ENCODE measurements around the gene TFDP1. TPM values are rescaled to one million over a fixed set of nuclear protein-coding genes. Genes with fewer than 3 reads are reported as not detected.

Gene TFDP1
- total RNA-seq, 2 donors from 2014 or later: 74.8 to 76.1 TPM

DNA sequence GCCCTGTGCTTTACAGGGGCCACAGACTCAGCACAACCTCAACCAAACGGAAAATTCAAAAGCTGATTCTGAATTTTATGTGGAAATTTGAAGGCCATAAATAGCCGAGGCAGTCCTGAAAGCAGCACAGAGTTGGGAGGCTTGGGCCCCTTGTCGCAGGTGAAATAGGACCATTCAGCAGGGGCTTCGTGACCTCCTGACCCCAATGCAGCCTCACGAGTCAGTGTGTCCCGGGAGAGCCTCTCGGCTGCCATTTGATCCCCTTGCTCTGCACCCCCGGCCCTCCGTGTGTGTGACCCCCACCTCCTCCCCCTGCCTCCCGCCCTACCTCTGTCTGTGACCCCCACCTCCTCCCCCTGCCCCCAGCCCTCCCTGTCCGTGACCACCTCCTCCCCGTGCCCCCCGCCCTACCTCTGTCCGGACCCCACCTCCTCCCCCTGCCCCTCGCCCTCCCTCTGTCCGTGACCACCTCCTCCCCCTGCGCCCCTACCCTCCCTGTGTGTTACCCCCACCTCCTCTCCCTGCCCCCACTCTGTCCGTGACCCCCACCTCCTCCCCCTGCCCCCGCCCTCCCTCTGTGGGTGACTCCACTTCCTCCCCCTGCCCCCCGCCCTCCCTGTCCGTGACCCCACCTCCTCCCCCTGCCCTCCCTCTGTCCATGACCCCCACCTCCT, 41.7 kb upstream of the TFDP1 start:
- Histone ChIP-seq H3K9ac (ENCODE audit: extremely low read depth, low read length, poor library complexity, severe bottlenecking) (no peak overlapping the region), H3K4me1 (ENCODE audit: control insufficient read depth, insufficient read depth, low read length) (no peaks in the 10 kb centered on the region), H3K9me3 (ENCODE audit: control insufficient read depth, low read length) (no peaks in the 10 kb centered on the region), H3K36me3 (ENCODE audit: control insufficient read depth, insufficient read depth, low read length) (peaks cover 12% of the 10 kb centered on the region), H3K4me3 (ENCODE audit: low read length) (no peak overlapping the region), H3K27ac (ENCODE audit: low read depth, low read length) (no peak overlapping the region), H3K27me3 (ENCODE audit: control insufficient read depth, insufficient read depth, low read length, poor library complexity, severe bottlenecking) (no peaks in the 10 kb centered on the region)
- Mint-ChIP-seq H3K27me3 (ENCODE audit: insufficient read depth) (no peaks in the 10 kb centered on the region), H3K4me1 (peaks cover 5% of the 10 kb centered on the region), H3K36me3 (ENCODE audit: low read depth) (peaks cover 54% of the 10 kb centered on the region), H3K9me3 (no peaks in the 10 kb centered on the region), H3K27ac (no peak overlapping the region), H3K4me3 (no peak overlapping the region)
- no peak for TF ChIP-seq CTCF (conservative IDR thresholded peaks at IDR 0.05)
- DNase-seq: no peak
- 87 to 91% methylated on average over 2 to 7 of the region's 21 CpGs for WGBS, 2 experiments (ENCODE audit: insufficient coverage in 1 of 2, insufficient read length in 1 of 2)

DNA sequence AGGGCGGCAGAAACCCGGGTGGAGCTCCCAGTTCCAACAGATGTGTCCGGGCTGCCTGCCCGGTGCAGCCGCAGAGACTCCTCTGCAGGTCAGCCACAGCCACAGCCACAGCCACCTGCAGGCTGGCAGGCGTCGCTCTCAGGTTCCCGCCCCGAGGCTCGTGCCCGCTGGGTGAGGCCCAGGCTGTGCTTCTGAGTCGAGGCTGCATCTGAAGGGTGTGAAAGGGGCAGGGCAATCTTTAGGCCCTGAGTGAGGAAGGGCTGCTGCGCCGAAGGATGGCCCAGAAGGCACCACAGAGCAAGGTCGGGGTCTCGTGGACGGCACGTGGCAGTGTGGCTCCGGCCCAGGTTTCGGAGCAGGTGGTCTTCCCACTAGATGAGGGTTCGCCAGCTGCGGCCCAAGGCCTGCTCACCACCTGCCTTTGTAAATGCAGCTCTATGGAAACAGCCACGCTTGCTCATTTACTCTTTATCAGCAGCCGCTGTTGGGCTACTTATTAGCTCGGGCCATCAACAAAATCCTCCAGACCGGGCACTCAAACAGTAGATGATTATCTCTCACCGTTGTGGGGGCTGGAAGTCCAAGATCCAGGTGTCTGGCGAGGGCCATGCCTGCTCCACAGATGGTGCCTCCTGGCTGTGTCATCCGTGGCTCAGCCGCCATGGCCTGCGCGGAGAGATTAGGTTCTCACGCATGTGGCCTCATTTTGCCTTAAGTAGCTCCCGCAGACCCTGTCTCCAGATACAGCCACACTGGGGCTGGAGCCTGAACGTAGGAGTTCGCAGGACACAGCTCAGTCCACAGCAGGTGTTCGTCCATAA, 40.3 kb upstream of the TFDP1 start:
- peak overlapping the region; percentile 61 for H3K27ac Mint-ChIP-seq

GRCh38 chr13:113544896-113545295, 39.7 kb upstream of the TFDP1 start:
- Histone ChIP-seq H3K9ac (ENCODE audit: extremely low read depth, low read length, poor library complexity, severe bottlenecking) (no peak overlapping the region), H3K4me3 (ENCODE audit: low read length) (no peak overlapping the region), H3K9me3 (ENCODE audit: control insufficient read depth, low read length) (no peaks in the 10 kb centered on the region), H3K27ac (ENCODE audit: low read depth, low read length) (no peak overlapping the region), H3K27me3 (ENCODE audit: control insufficient read depth, insufficient read depth, low read length, poor library complexity, severe bottlenecking) (no peaks in the 10 kb centered on the region), H3K36me3 (ENCODE audit: control insufficient read depth, insufficient read depth, low read length) (peaks cover 24% of the 10 kb centered on the region), H3K4me1 (ENCODE audit: control insufficient read depth, insufficient read depth, low read length) (no peaks in the 10 kb centered on the region)
- no peaks in the 10 kb centered on the region for H3K27me3 Mint-ChIP-seq (ENCODE audit: insufficient read depth)
- no peak for TF ChIP-seq CTCF (conservative IDR thresholded peaks at IDR 0.05)
- peaks cover 5% of the 10 kb centered on the region for H3K4me1 Mint-ChIP-seq
- peak overlapping the region; percentile 61 for H3K27ac Mint-ChIP-seq
- WGBS, 2 experiments (ENCODE audit: insufficient coverage in 1 of 2, insufficient read length in 1 of 2): 91 to 96% methylated on average over 4 to 10 of the region's 10 CpGs
- H3K9me3 Mint-ChIP-seq: no peaks in the 10 kb centered on the region
- no peak for DNase-seq
- H3K36me3 Mint-ChIP-seq (ENCODE audit: low read depth): peaks cover 44% of the 10 kb centered on the region
- H3K4me3 Mint-ChIP-seq: no peak overlapping the region

More for the DNA sequence above, 40.3 kb upstream of the TFDP1 start:
- Mint-ChIP-seq H3K4me3 (no peak overlapping the region), H3K4me1 (peaks cover 5% of the 10 kb centered on the region), H3K9me3 (no peaks in the 10 kb centered on the region), H3K36me3 (ENCODE audit: low read depth) (peaks cover 45% of the 10 kb centered on the region), H3K27me3 (ENCODE audit: insufficient read depth) (no peaks in the 10 kb centered on the region)
- Histone ChIP-seq H3K9me3 (ENCODE audit: control insufficient read depth, low read length) (no peaks in the 10 kb centered on the region), H3K4me1 (ENCODE audit: control insufficient read depth, insufficient read depth, low read length) (no peaks in the 10 kb centered on the region), H3K4me3 (ENCODE audit: low read length) (no peak overlapping the region), H3K27ac (ENCODE audit: low read depth, low read length) (peak overlapping the region; percentile 29), H3K27me3 (ENCODE audit: control insufficient read depth, insufficient read depth, low read length, poor library complexity, severe bottlenecking) (no peaks in the 10 kb centered on the region), H3K36me3 (ENCODE audit: control insufficient read depth, insufficient read depth, low read length) (peaks cover 20% of the 10 kb centered on the region), H3K9ac (ENCODE audit: extremely low read depth, low read length, poor library complexity, severe bottlenecking) (no peak overlapping the region)
- no peak for TF ChIP-seq CTCF (conservative IDR thresholded peaks at IDR 0.05)
- DNase-seq: no peak
- 93 to 94% methylated on average over 24 to 37 of the region's 37 CpGs for WGBS, 2 experiments (ENCODE audit: insufficient coverage in 1 of 2, insufficient read length in 1 of 2)
